NCI-H146 treated with DMSO at 0.1 percent for 48 hours (cell line): ENCODE data around the gene PSMD4.
"Not testable (repeated sequence)": the region's sequence is repeated elsewhere in the genome, so short reads cannot be mapped to it uniquely, and the experiment has no call there.

ENCODE experiments used
- DNase-seq: peaks from one replicate; lab custom pipeline; 2025; ENCODE audit not compliant: unreplicated experiment; lab: John Stamatoyannopoulos, UW

The PSMD4 gene

DNA sequence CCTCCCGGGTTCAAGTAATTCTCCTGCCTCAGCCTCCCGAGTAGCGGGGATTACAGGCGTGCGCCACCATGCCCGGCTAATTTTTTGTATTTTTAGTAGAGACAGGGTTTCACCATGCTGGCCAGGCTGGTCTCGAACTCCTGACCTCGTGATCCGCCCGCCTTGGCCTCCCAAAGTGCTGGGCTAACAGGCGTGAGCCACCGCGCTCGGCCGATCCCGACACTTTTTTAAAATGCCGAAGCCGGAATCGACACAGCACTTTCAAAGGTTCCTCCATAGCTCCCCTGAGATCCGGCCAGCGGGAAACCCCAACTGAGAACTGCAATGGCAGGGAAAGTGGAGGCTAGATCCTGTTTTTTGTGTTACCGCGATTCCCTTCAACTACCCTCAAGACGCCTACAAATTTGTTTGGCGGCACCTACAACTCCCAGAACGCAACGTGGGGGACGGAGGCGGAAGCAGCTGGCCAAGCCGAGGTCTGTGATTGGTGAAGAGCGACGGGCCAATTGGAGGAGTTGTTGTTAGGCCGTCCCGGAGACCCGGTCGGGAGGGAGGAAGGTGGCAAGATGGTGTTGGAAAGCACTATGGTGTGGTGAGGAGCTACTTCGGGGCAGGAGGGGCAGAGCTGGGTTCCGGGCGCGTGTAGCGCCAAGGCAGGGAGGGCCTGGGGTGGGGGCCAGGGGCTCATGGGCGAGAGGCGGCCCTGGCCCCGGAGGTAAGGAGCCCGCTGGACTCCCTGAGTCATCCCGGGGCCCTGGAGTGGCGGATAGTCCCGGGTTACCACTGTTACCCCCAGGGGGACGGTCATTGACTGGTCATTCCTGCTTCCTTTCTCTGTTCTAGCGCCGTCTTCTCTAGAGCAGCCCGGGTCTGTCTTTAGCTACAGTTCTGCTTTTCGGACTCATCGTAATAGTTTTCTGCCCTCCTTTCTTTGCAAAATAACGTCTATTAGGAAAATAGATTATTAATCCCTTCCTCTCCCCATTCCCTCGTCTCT, at the start of gene PSMD4:
Gene PSMD4, plus strand, starts transcription at position 518 of the 997 bp plus-strand sequence. Its CDS starts 49 bp downstream, at position 567.
- peak; percentile 97 for DNase-seq

DNA sequence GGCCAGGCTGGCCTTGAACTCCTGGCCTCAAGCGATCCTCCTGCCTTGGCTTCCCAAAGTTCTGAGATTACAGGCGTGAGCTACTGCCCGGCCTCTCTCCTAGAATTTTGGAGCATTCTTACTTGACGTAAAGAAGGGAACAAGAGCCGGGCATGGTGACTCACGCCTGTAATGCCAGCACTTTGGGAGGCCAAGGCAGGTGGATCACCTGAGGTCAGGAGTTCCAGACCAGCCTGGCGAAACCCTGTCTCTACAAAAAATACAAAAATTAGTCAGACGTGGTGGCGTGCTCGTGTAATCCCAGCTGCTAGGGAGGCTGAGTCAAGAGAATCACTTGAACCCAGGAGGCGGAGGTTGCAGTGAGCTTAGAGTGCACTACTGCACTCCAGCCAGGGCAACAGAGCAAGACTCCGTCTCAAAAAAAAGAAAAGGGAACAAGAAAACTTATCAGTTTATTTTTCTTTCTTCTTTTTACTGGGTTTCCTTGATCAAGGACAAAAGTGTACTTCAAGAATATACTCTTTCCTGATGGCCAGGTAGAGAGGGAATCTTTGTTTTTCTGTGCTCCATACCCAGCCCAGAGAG, 49.1 kb upstream of the PSMD4 start:
- not testable (repeated sequence) for DNase-seq

DNA sequence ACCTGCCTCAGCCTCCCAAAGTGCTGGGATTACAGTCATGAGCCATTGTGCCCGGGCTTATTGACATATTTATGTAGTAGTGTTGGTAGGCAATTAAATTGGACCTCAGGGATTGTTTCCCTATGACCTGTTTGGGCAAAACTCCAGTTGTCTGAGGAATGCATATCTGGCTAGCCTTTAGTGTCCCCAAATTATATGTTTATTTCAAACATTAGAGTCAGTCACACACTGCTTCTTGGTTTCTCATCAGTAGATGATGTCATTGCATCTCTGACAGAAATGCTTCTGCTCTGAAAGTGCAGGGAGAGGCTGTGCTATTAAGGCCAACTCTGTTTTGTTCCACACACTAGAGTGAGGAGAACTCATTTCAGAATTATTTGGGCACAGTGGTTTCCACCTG, 43.7 kb upstream of the PSMD4 start:
- no peak for DNase-seq

DNA sequence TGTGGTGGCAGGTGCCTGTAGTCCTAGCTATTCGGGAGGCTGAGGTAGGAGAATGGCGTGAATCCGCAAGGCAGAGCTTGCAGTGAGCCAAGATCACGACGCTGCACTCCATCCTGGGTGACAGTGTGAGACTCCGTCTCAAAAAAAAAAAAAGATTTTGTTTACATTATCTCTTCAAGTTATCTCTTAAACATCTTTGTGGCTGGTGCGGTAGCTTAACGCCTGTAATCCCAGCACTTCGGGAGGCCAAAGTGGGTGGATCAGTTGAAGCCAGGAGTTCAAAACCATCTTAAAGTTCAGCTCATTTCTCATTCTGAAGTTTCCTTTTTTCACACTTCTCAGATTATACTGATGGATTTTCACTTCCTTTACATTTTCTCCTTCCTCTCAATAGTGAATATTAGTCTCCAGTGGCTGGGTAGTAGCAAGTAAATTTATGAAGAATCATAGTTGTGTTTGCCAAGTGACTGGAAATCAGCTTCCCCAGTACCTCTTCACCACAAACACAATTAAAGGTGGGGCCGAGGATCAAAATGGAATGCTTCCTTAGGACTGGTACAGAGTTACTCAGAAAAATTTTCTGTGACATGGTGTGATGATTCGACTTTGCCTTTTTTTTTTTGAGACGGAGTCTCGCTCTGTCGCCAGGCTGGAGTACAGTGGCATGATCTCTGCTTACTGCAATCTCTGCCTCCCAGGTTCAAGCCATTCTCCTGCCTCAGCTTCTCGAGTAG, 42.4 kb upstream of the PSMD4 start:
- DNase-seq: no peak

DNA sequence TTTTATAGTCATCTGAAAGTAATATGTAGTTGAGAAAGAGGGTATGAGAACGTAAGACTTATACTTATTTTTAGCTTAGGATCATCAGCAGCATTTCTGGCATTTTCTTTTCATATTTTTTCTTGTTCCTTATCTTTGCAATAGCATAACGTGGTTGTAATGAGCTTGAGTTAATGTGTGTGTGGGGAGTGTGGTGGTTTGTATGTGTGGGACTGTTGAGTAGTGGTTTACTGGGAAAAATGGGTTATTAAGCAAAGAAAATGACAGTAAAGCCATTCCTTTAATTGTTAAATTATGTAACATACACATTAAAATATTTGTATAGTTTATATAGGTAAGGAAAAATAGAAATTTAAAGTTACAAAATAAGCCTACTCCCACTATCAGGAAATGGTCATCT, 41.0 kb upstream of the PSMD4 start:
- DNase-seq: no peak

DNA sequence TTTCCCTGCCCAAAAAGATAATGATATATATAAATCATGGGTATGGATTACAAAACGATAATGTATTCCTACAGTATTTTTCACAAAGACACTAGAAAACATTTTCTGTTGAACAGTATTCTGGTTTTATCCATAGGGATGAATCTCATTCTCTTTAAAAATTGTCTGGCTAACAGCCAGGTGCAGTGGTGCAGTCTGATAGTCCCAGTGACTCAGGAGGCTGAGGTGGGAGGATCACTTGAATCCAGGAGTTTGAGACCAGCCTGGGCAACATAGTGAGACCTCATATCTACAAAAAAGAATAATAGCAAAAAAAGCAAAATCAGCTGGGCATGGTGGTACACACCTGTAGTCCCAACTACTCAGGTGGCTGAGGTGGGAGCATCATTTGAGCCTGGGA, 32.9 kb upstream of the PSMD4 start:
- DNase-seq: no peak

DNA sequence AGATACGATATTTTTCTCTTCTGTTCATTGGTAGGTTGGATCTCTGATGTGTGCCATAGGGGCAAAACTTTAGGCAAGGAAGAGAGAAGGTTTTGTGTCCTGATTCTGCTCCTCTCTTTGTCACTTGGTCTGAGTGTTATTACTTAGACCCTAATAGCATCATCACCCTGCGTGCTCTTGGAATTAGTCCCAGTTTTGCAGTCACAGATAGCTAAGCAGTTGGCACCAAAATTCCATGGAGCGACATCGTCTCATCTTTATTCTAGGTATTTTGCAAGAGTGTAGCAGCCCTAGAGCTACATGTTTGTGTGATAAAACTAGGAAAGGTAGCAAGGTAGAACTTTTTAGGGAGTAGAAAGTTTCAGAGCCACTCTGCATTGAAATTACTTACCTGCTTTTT, 32.4 kb upstream of the PSMD4 start:
- DNase-seq: no peak

DNA sequence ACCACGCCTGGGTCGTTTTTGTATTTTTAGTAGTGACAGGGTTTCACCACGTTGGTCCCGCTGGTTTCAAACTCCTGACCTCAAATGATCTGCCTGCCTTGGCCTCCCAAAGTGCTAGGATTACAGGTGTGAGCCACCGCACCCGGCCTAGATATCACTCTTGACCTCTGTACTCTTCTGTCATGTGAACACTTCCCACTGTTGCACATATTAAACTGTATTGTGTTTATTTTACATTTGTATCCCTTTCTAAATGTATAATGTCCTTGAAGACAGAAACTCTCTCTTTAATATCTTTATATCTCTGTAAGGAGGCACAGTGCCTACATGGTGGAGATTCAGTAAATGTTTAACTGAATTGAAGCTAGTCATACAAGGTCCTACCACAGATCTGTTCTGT, 19.3 kb upstream of the PSMD4 start:
- DNase-seq: no peak

DNA sequence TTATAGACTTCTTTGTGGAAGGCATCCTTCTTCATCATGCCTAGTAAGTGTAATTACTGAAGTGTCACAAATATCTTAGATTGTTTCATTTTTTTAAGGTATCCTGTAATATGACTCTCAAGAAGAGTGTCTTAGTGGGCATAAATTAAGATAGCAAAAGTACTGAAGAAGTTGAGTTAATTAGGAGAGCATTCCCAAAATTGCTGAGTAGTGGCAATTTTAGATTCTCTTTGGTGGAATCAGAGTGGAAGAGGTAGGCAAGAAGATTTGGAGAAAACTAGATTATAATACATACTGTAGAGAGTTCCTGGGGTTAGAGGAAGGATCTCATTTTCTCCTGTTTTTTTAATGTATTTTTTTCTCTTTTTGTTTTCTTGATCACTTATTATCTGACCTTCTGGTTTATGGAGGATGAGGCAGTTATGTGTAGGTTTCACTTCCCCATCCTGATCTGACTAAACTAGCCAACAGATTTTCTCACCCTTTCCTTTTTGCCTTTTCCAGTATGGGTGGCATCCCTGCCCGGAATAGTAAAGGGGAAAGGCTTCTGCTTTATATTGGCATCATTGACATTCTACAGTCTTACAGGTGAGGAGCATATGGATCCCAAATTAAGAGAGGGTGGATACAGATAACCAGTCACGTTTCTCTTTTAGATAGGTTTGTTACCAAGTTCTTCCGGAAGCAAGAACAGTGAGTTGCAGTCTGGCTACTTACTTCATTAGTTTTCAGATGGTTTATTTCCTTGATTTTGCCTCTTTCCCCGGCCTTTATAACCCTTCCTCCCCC, 16.7 kb upstream of the PSMD4 start:
- no peak for DNase-seq

DNA sequence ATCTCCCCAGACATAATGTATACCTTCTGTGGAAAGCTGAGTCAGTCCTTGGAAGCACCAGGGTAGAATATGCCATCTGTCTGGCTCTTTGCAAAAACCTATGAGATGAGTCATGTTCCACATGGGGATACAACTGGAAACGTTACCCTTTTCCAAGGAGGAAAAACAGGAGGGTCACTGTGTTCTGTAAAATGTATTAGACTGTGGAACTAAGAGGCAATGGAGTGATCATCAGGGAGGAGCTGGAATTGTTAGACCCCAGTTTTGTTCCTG, 16.1 kb upstream of the PSMD4 start:
- DNase-seq: no peak

DNA sequence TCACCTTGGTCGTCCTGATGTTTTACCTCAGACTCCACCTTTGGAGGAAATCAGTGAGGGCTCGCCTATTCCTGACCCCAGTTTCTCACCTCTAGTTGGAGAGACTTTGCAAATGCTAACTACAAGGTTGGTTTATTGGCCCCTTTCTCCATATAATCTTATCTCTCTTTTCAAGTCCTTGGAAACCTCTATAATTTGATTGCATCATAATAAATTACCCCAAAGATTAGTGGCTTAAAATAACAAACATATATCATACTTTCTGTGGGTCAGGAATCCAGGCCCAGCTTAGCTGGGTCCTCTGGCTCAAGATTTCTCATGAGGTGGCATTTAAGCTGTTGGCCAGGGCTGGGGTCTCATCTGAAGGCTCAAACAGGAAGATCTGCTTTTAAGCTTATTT, 12.1 kb upstream of the PSMD4 start:
- DNase-seq: no peak

DNA sequence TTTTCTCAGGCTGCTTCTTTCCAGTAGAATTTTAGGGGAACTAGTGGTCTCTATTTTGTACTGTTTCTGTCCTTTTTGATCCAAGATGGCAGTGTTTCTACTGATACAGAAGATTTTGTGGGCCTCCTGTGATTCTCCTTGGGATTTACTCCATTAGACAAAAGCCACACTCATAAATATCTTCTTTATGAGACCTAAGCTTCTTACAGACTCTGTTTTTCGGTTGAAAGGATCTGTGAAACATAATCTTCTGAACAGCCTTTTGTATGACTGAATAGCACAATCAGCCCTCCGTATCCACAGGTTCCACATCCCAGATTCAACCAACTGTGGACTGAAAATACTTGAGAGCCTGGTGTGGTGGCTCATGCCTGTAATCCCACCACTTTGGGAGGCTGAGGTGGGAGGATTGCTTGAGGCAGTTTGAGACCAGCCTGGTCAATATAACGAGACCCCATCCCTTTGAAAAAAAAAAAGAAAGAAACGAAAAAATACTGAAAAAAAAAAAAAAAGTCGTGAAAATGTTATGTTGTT, 10.8 kb upstream of the PSMD4 start:
- no peak for DNase-seq

DNA sequence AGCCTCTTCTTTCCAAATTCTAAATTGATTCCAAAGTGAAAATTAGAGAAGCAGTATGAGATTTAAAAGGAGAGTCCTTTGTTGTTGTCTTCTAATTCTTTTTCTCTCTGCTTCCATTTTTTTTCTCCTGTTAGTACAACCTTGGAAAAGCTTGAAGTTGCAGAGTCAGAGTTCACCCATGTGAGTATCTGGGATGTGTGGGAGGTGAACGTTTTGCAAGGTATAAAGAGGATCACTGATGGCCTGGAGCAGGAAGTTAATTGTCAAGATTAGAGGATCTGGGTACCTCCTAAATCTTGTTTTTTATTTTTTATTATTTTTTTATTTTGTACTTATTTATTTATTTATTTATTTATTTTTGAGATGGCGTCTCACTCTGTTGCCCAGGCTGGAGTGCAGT, 7.7 kb upstream of the PSMD4 start:
- no peak for DNase-seq

DNA sequence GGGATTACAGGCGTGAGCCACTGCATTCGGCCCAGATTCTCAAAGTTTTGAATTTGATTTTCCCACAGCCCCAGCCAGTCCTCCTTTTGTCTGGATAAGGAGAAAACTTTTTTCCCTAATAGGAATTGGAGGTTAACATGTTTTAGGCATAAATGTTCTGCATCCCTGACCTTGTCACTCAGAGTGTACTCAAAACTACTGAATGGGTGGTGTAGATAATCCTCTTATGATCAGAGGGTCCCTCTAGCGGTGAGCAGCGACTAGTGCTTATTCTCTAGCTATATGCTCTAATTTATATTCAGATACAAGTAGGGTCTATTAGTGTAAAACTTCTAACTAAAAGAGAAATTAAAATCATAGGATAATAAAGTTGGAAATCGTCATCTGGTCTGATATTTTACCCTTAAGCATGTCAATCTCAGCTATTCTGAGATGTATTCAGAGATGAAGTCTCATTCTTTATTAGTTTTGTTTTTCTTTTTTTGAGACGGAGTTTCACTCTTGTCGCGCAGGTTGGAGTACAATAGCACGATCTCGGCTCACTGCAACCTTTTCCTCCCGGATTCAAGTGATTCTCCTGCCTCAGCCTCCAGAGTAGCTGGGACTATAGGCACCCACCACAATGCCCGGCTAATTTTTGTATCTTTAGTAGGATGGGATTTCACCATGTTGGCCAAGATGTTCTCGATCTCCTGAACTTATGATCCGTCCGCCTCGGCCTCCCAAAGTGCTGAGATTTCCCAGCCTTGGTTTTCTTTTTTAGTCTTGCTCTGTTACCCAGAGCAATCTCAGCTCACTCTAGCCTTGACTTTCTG, 2.7 kb upstream of the PSMD4 start:
- peak; percentile 63 for DNase-seq

DNA sequence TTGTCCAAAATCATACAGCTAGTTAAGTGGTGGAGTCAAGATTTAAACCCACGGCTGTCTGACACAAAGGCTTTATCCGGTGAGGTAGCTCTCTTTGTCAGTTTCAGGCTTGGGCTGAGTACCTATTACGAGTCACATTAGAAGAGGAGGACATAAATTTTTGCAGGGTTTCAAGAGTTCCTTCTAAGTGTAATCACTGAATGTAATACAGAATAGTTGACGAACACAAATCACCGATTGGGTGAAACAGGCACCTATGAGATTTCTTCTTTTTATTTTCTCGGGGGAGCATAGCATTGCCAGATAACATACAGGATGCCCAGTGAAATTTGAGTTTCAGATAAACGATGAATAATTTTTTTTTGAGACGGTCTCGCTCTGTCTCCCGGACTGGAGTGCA, 847 bp downstream of the PSMD4 start:
- DNase-seq: no peak

DNA sequence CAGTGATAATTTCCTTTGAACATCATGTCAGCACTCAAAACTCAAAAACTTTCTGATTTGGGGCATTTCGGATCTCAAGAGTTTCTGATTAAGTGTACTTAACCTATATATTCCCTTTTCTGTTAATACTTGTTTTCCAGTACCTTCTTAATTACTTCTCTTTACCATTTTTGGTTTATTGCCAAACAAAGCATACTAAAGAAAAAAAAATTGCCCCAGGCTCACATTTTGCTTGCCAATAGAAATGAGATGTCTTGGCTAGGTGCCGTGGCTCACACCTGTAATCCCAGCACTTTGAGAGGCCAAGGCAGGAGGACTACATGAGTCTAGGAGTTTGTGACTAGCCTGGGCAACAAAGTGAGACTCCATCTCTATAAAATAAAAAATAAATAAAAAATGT, 4.8 kb downstream of the PSMD4 start:
- DNase-seq: no peak

DNA sequence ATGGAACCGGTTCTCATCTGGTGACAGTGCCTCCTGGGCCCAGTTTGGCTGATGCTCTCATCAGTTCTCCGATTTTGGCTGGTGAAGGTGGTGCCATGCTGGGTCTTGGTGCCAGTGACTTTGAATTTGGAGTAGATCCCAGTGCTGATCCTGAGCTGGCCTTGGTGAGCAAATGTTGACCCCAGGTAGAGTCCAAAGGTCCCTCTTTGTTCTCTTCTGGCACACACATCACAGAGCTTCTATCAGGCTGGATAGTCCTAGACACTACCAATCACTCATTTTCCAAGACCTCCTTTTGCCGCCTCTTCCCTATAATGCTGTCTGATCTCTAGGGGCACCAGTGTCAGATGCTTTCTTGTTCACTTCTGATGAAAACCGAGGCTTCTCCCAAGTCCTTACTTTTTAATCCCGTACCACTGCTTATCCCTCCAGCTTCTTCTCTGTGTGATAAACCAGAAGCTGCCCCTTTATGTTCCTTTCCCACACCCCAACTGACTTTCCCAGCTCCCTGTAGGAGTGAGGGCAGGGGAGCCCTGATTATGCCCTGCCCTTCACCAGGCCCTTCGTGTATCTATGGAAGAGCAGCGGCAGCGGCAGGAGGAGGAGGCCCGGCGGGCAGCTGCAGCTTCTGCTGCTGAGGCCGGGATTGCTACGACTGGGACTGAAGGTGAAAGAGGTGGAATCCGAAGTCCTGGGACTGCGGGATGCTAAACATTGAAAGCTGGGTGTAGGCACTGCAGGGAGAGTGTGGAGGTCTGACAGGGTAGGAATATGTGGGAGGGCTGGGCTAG, 11.1 kb downstream of the PSMD4 start:
- no peak for DNase-seq

DNA sequence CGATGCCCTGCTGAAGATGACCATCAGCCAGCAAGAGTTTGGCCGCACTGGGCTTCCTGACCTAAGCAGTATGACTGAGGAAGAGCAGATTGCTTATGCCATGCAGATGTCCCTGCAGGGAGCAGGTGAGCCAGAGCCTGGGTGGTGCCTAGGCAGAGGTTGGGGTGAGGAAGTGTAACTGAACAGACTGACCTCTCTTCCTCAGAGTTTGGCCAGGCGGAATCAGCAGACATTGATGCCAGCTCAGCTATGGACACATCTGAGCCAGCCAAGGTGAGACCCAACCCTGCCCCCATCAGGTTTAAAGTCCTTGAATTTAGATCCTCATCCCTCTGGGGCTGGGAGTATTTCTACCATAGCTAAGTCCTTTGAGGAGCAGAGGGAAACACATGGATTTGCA, 11.8 kb downstream of the PSMD4 start:
- no peak for DNase-seq

DNA sequence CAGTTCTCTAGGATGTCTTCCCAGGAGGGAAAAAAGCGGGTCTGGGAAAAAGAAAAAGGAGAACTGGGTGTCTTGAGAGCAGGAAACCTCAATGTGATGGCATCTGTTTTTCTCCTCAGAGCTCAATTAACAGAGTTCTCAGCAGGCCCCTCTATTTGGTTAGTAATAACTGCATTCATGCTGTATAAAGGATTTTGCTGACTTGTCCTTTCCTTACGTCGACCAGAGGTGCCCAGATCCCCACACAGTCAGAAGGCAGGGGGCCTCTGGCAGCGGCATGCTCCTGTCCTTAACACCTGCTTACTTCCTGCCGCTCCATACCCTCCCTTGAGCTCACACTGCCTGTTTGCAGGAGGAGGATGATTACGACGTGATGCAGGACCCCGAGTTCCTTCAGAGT, 12.3 kb downstream of the PSMD4 start:
- DNase-seq: no peak
